Activated CD4-positive, alpha-beta T cell treated with anti-CD3 and anti-CD28 coated beads, Interleukin-2, Interleukin-6, amounts not matched to agents 100 ng/mL and 50 ng/mL, durations not matched to agents 16 hours and 8 hours (primary cell): Measurements from ENCODE around the gene PKLR.
"Not testable (repeated sequence)": the region's sequence is repeated elsewhere in the genome, so short reads cannot be mapped to it uniquely, and the experiment has no call there.

Experiments
- DNase-seq: peaks from one replicate; pipeline ENCODE4 v3.0.0-alpha.2; 2020

PKLR gene

DNA sequence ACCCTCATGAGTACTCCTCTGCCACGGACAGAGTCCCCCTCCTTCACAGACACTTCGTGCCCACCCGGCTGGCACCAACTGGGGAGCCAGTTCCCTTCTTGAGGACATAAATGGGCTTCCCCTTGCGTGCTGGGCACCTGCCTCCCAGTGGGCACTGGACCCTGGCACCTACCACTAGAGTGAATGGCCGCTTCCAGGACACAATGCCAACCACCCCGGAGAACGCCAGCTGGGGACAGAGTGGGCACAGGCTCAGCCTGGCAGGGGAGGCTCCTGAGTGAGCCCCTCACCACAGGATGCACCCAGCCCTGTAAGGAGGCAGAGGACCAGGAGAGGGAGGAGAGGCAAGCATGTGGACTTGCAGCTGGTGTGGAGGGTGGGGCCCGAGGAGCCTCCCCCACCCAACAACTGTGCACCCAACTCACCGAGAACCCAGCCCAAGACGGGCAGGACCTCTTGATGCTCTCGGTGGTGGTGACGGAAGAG lies 47.0 kb downstream of the PKLR start:
- DNase-seq = no peak

DNA sequence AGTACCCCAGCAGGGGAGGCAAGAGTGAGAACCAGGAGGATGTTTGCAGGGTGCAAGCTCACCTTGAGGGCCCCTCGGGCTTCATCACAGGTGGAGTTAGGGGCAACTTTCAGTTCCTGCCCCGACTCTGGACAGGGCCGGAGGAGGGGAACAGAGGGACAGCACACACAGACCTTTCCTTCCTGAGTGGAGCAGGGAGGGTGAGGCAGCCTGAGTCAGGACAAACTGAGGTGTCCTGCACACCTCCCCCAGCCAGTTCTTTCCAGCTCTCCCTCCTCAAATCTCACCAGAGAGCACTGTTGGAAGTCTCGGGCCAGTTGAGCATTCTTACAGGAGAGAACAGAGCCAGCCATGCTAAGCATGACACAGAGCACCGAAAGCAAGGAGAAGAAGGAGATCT lies 47.4 kb downstream of the PKLR start:
- no peak for DNase-seq

DNA sequence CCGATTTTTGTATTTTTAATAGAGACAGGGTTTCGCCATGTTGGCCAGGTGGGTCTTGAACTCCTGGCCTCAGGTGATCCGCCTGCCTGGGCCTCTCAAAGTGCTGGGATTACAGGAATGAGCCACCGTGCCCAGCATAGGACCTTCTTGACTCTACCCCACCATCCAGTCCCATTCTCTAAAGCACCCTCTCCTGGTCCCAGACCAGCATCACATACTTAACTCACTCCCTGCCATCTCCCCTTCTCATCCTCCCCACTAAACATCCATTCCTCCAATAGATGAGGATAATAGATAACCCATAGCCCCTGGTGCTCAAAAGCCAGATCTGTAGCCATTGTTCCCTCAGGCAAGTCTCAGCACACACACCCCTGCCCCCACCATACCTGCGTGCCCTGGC lies 48.0 kb downstream of the PKLR start:
- DNase-seq = no peak

DNA sequence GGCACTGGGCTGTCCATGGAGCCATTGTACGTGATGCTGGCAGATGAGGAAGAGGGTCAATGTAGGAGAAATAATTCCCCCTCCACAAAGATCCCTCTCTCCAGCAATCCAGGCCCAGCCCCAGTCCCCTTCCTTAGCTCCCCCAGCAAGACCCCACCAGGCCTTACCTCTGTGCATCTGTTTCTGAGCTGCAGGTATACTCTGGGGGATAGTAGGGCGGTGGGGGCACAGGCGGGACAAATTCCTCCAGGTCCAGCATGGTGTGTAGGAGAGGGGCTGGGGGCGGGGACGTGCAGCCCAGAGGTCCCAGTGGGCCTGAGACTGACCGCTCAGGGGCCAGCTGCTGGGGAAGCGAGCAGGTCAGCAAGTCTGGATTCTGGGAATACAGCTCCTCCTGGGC lies 49.7 kb downstream of the PKLR start:
- DNase-seq = no peak

DNA sequence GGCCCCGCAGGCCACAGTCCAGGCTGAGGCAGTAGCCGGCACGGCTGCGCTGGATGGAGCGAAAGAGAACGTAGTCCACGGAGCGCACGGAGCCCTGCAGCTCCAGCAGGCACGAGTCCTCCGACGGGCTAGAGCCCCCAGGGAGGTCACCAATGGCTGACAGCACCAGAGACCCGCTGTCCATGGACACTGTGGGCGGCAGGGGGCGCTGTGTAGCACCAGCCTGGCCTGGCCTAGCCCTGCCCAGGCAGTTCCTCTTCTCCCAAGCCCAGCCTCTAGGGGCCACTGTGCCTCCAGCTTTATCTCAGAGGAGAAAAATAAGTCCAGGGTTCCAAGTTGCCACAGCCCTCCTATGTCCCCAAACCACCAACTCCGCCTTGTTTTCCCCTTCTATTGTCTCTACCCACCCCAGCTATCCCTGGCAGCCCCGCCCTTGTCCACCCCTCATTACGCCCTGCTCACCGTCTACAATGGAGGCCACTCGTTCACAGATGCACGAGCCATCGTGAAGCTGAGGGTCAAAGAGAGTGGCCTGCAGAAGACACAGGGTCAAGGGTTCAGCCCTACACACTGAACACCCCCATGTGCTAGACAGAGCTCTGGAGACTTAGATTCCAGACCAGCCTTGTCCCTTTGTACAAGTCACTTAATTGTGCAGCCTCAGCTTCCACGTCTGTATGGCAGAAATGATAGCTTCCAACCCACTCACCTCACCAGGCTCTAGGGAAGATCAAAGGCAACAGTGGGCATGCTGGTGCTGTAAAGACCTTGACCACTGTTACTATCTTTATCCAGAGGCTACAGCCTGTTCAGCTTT lies 50.4 kb downstream of the PKLR start:
- peak; percentile 98 for DNase-seq

DNA sequence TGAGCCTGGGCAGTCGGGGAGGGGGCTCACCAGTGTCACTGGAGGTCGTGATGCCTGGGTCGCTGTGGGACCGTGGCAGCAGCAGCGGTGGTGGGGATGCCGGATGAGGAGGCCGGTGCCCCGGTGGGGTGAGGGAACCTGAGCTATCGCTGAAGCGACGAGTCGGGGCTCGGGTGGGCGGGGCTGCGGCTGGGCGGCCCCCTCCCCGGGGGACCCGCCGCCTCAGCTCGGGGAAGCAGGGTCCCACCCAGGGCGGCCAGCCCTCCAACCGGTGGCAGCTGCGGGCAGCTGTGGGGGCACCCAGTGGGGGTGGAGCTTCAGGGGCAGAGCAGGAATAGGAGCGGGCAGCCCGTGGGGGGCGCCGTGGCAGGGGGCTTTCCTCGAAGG lies 51.0 kb downstream of the PKLR start:
- no peak for DNase-seq

DNA sequence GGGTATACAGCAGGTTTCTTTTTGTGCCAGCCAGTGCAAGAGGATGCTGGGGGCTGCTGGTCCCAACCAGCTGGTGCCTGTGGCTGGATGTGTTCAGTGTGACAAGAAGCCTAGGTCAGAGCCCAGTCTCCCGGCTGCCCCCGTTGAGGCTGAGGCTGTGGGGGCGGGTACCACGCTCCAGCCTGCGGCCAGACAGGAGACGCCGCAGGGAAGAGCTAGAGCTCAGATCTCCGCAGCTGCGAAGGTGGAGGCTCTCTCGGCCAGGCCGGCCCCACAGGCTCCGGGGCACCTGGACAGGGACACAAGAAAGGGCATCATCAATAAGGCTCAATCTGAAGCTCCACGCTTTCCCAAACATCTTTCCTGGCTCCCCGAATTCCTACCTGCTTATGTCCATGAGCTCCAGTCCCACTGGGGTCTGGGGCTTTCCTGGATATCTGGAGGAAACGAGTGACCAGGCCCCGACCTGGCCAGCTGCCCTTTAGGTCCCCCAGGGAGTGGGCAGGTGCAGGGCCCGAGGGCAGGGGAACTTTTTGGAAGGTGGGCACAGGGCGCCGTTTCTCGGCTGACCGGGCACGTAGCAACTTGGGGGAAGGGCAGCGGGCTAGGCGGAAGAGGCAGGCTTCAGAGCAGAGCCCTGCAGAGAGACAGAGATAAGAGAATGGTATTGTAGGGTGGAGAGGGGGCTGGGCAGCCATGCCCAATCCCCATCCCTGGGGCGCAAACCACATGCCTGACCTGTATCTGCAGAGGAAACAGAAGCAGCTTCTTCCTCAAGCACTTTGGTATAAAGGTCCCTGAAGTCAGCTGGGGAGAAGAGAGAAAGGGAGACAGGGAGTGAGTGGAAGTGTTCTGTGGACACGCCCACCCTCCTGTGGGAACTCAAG lies 53.3 kb downstream of the PKLR start:
- no peak for DNase-seq

DNA sequence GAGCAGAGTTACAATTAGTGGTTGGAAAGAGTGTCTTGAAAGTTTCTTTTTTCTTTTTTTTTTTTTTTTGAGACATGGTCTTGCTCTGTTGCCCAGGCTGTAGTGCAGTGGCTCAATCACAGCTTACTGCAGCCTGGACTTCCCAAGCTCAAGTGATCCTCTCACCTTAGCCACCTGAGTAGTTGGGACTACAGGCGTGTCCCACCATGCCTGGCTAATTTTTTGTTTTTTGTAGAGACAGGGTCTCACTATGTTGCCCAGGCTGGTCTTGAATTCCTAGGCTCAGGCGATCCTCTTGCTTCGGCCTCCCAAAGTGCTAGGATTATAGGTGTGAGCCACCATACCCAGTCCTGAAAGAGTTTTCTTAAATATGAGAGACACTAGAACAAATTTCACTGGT lies 54.4 kb downstream of the PKLR start:
- not testable (repeated sequence) for DNase-seq

DNA sequence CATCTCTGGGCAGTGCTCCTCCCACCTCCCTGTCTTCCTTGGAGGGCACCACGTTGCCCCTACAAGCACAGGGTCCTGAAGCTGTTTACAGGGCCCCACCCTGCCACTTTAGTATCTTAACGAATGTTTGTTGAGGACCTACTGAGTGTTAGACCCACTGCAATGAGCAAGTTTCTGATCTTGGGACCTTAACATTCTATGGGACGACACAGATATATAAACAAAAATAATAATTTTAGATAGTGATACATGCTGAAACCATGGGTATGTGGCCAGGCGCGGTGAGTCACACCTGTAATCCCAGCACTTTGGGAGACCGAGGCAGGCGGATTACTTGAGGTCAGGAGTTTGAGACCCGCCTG lies 56.1 kb downstream of the PKLR start:
- DNase-seq = no peak

DNA sequence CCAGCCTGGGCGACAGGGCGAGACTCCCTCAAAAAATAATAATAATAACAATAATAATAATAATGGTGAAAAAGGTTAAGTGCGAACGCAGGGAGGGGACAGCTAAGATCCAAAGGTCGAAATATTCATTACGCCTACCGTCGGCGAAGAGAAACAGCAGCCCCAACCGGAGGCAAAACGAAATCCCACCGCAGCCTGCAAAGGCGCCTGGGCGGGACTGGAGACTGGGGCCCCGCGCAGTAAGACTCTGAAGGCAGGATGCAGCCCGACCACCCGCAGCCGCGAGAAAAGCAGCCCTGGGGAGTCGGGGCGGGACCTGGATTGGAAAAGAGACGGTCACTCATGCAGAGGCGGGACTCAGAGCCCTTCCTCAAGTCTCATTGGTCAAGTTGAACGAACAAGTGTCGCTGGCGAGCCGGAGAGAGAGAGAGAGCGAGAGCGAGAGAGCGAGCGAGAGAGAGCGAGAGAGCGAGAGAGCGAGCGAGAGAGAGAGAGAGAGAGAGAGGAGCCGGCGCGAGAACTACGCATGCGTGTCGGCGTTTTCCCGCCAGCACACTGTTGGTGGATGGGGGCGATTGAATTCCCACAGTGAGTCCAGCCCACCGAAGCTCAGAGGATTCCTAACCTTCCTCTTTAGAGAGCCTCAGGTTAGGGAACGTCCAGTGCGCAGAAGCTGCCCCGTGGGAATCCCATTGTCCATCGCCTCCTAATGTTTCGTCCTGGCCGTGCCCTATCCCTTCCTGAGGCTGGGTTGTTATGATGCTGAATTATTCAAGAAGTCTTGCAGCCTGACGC lies 56.7 kb downstream of the PKLR start:
- peak; percentile 99 for DNase-seq

DNA sequence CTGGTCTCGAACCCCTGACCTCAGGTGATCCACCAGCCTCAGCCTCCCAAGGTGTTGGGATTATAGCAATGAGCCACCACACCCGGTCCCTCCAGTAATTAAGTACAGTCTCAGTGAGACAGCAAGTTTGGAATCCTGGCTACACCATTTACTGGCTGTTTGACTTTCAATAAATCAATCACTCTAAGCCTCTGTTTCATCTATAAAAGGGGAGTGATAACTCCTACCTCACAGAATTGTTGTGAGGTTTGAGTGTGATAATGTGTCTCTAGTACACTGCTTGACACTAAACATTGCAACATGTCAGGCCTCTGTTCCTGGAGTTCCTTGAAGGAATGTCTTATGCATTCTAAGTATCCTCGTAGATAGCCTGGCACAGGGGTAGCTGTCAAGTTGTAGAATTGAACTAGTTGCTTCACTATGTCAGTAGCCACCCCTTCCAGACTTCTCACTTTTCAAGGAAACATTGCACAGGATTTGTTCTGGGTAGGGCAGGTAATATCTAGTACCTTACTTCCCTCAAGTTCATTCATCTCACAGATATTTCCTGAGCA lies 58.4 kb downstream of the PKLR start:
- no peak for DNase-seq

DNA sequence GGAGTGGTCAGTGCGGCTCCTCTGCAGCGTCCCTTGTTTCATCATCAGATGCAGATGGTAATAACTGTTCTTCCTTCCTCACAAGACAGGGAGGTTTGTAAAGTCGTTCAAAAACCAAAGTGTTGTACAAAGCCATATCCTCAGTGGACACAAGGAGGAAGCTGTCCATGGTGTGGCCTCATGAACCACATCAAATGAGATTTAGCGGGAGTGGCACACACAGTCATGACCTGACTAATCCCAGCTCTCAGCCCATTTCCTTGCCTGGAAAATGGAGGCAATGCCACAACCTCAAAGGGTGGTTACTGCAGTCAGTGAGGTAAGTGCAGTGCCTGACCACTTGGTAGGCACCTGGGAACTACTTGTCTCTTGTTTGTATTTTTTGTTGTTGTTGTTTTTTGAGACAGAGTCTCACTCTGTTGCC lies 59.4 kb downstream of the PKLR start:
- DNase-seq = peak; percentile 41

DNA sequence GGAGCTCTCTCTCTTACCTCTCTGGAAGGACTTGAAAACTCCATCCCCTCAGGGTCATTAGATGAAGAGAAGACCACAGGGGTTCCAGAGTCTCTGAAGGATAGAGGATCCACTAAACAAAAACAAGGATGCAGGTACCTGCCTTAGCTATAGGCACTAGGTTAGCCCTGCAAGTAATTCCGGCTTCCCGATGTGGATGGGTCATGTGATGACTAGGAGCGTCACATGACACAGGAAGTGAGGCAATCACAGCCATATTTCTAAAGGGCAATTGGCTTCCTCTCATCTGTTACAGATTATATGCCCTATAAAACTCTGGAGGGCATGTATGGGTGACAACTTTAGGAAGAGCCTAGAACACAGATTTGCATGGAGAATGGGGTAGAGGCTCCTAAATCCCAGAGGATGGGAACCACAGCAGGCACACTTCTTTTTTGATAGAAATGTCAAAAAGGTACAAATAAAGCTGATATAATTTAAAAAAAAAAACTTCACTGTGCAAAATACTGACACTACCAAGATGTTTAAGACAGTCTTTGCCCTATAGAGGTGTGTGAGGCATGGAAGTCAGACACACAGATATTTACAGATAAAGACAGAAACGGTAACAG lies 60.1 kb downstream of the PKLR start:
- peak; percentile 86 for DNase-seq
